NCI-H187 treated with DMSO at 0.1 percent for 48 hours (cell line): ENCODE measurements around the gene DDA1.
"Not testable (repeated sequence)": the region's sequence is repeated elsewhere in the genome, so short reads cannot be mapped to it uniquely, and the experiment has no call there.

ENCODE experiments used
- DNase-seq: peaks from one replicate; lab custom pipeline; 2025; lab: John Stamatoyannopoulos, UW

The DDA1 gene

GRCh38 chr19:17347877-17348276 is 38.5 kb downstream of the DDA1 start:
- DNase-seq = no peak

- DNase-seq = no peak
Observed at GRCh38 chr19:17348700-17349099, 39.3 kb downstream of the DDA1 start.

- no peak for DNase-seq
Observed at GRCh38 chr19:17351815-17352435, 42.6 kb downstream of the DDA1 start.

GRCh38 chr19:17352608-17353280 is 43.4 kb downstream of the DDA1 start:
- no peak for DNase-seq

GRCh38 chr19:17353386-17353785 is 44.0 kb downstream of the DDA1 start:
- no peak for DNase-seq

GRCh38 chr19:17357078-17357666 is 47.8 kb downstream of the DDA1 start:
- DNase-seq = no peak

GRCh38 chr19:17357724-17358123 is 48.4 kb downstream of the DDA1 start:
- no peak for DNase-seq

GRCh38 chr19:17358395-17358794 is 49.0 kb downstream of the DDA1 start:
- no peak for DNase-seq

GRCh38 chr19:17359905-17360800 is 50.8 kb downstream of the DDA1 start:
- no peak for DNase-seq

- DNase-seq = not testable (repeated sequence)
Observed at GRCh38 chr19:17363852-17364605, 54.7 kb downstream of the DDA1 start.

- no peak for DNase-seq
Observed at GRCh38 chr19:17365361-17365760, 56.0 kb downstream of the DDA1 start.

- no peak for DNase-seq
Observed at GRCh38 chr19:17370026-17370587, 60.7 kb downstream of the DDA1 start.
